ENCODE measurements around the gene AMIGO1. TPM values are rescaled to one million over a fixed set of nuclear protein-coding genes. Genes with fewer than 3 reads are reported as not detected.

The AMIGO1 gene
- total and polyA plus RNA-seq, 2 of the 8 experiments (the other 6 are each of a cell fraction or from before 2014, with no cell fraction given), result 1.5 to 2.7 TPM

GRCh38 chr1:109490934-109491302, 18.6 kb downstream of the AMIGO1 start:
- no peak for DNase-seq (ENCODE audit: low read depth in 1 of 2, low spot score in 2 of 2)
- Histone ChIP-seq H4K91ac (replicated peaks; ENCODE audit: insufficient read length, low read length) (no peak overlapping the region), H3K27me3 (replicated peaks in 1 of 4; ENCODE audit: control insufficient read depth in 3 of 4, extremely low read depth in 1 of 4, insufficient read depth in 3 of 4, low read length in 3 of 4) (no peaks in the 10 kb centered on the region), H2AFZ (ENCODE audit: low read length) (no peak overlapping the region), H3K27ac (ENCODE audit: low read depth, low read length) (no peak overlapping the region), H4K20me1 (replicated peaks in 1 of 2; ENCODE audit: control insufficient read depth in 1 of 2, insufficient read depth in 2 of 2, low read length in 2 of 2) (peaks cover 0 to 1% of the 10 kb centered on the region in 2 experiments), H2AK5ac (ENCODE audit: low read depth, low read length) (no peak overlapping the region), H4K5ac (ENCODE audit: insufficient read length, low read depth, low read length) (no peak overlapping the region), H3K4me1 (replicated peaks in 1 of 4; ENCODE audit: control insufficient read depth in 3 of 4, insufficient read depth in 4 of 4, low read length in 3 of 4) (peaks cover 0 to 2% (median 0%) of the 10 kb centered on the region in 4 experiments; a peak in 1 of 7 replicates), H3K18ac (ENCODE audit: extremely low read depth, low read length) (no peak overlapping the region), H3K79me1 (ENCODE audit: low read depth, low read length) (no peaks in the 10 kb centered on the region; the same call in 1 of the 2 replicates), H3K56ac (replicated peaks; ENCODE audit: insufficient read length, low read depth, low read length) (no peak overlapping the region), H3K23me2 (ENCODE audit: low read depth, low read length) (peaks cover 3% of the 10 kb centered on the region), H3K4me3 (ENCODE audit: extremely low read depth in 1 of 4, insufficient read depth in 2 of 4, low read depth in 3 of 4, low read length in 4 of 4) (no peak overlapping the region), H3K9me3 (ENCODE audit: insufficient read depth in 2 of 2, low read depth in 1 of 2, low read length in 1 of 2) (no peaks in the 10 kb centered on the region), H3K4ac (replicated peaks; ENCODE audit: insufficient read length, low read depth, low read length) (no peak overlapping the region), H2BK120ac (replicated peaks; ENCODE audit: low read depth, low read length) (no peak overlapping the region), H3K23ac (ENCODE audit: insufficient read length) (no peak overlapping the region), H4K8ac (ENCODE audit: extremely low read depth, insufficient read depth, low read length) (no peak overlapping the region), H3K9ac (replicated peaks in 1 of 4; ENCODE audit: extremely low read depth in 1 of 4, low read depth in 3 of 4, low read length in 3 of 4) (no peak overlapping the region), H2BK12ac (ENCODE audit: low read depth, low read length) (no peak overlapping the region), H3K4me2 (ENCODE audit: insufficient read depth in 1 of 2, low read depth in 2 of 2, low read length in 2 of 2) (no peak overlapping the region), H2BK5ac (ENCODE audit: low read depth, low read length) (no peak overlapping the region), H2BK20ac (ENCODE audit: low read length) (no peak overlapping the region), H3K79me2 (ENCODE audit: control insufficient read depth in 1 of 2, insufficient read depth in 2 of 2, low read length in 2 of 2) (no peaks in the 10 kb centered on the region), H3K36me3 (ENCODE audit: control insufficient read depth in 2 of 4, insufficient read depth in 4 of 4, low read length in 3 of 4) (no peaks in the 10 kb centered on the region; a peak in 1 of 8 replicates), H2BK15ac (ENCODE audit: low read length) (no peak overlapping the region), H3K14ac (ENCODE audit: insufficient read length) (no peak overlapping the region)
- ChIA-PET CTCF (ENCODE audit: partially characterized antibody) (interaction anchor here (0.5 to 43.7 kb wide), 20 partner anchors 11 to 214 kb away, joined by 3 to 1755 read pairs (median 4); partner anchors contain the start of genes AMIGO1, ATXN7L2, GNAI3 and GPR61), POLR2A (ENCODE audit: partially characterized antibody) (interaction anchor here (0.8 to 3.1 kb wide), 6 partner anchors 9 to 294 kb away, joined by 3 to 10 read pairs (median 4); partner anchors contain the start of gene GPR61)
- FAIRE-seq, result no peak
- TF ChIP-seq JUN (IDR thresholded peaks at IDR 0.05; ENCODE audit: low read depth, low read length) (no peak), BCL11A (IDR thresholded peaks at IDR 0.05; ENCODE audit: low read depth in 2 of 2, low read length in 2 of 2) (no peak), EZH2 (IDR thresholded peaks at IDR 0.05; ENCODE audit: low read depth, low read length, severe bottlenecking) (no peak)
- 84% methylated on average over 11 of the region's 11 CpGs; no CpG with 5 or more reads in 1 of the 2 experiments for WGBS, 2 experiments (ENCODE audit: extremely low coverage in 1 of 2, insufficient coverage in 1 of 2, insufficient read length in 1 of 2, insufficient replicate concordance in 2 of 2, low coverage in 1 of 2, low lambda C conversion rate in 2 of 2, missing lambda C conversion rate in 1 of 2)
